Measurements from ENCODE around the gene PLEKHG4.

The PLEKHG4 gene

GRCh38 chr16:67326472-67327309 is 47.4 kb downstream of the PLEKHG4 start, which contains the start of the genes KCTD19 and LRRC36:
Gene KCTD19, minus strand, starts transcription at chr16:67326741. Its CDS starts 34 bp downstream, at chr16:67326707.
Gene LRRC36, plus strand, starts transcription at chr16:67326815. Its CDS starts 48 bp downstream, at chr16:67326863.
- TF ChIP-seq, protein P1, sequence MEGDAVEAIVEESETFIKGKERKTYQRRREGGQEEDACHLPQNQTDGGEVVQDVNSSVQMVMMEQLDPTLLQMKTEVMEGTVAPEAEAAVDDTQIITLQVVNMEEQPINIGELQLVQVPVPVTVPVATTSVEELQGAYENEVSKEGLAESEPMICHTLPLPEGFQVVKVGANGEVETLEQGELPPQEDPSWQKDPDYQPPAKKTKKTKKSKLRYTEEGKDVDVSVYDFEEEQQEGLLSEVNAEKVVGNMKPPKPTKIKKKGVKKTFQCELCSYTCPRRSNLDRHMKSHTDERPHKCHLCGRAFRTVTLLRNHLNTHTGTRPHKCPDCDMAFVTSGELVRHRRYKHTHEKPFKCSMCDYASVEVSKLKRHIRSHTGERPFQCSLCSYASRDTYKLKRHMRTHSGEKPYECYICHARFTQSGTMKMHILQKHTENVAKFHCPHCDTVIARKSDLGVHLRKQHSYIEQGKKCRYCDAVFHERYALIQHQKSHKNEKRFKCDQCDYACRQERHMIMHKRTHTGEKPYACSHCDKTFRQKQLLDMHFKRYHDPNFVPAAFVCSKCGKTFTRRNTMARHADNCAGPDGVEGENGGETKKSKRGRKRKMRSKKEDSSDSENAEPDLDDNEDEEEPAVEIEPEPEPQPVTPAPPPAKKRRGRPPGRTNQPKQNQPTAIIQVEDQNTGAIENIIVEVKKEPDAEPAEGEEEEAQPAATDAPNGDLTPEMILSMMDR (IDR thresholded peaks at IDR 0.05; ENCODE audit: low read depth, low read length, missing control alignments) = peak; percentile 54
- H3K4me3 ChIP-seq (ENCODE audit: low read depth, low read length) = peak within 1 kb of the TSS; percentile 49
- no peak for DNase-seq (ENCODE audit: low read depth)

DNA sequence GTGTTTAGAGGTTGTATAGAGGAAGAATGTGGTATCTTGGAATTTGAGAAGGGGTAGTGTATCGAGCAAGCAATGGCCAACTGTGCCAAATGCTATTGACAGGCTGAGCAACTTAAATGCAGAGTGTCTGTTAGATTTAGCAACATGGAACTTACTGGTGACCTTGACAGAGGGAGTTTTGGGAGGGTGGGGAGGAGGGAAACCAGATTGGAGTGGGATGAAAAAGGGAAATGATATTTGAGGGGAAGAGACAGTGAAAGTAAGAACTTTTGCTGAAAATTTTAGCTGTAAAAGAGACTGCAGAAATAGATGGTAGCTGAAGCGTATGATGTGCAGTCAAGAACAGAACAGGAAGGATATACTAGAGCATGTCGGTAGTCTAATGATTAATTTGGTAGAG is 48.4 kb downstream of the PLEKHG4 start:
- DNase-seq (ENCODE audit: low read depth) = no peak
- no peak overlapping the region for H3K4me3 ChIP-seq (ENCODE audit: low read depth, low read length)
- TF ChIP-seq, protein P1 (IDR thresholded peaks at IDR 0.05; ENCODE audit: low read depth, low read length, missing control alignments) = no peak

DNA sequence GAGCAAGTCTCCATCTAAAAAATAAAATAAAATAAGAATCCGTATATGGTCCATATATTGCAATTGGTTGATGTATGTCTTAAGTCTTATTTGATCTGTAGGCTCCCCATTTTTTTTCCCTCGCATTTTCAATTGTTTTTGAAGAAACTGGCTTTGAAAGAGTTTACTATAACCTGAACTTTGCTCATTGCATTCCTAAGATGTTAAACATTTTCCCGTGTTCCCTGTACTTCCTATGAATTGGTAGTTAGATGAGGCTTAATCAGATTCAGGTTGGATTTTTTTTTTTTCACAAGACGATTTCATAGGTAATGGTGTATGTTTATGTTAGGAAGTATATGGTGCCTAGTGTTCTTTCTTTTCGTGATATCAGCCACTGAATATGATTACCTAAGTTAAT is 50.6 kb downstream of the PLEKHG4 start:
- TF ChIP-seq, protein P1 (IDR thresholded peaks at IDR 0.05; ENCODE audit: low read depth, low read length, missing control alignments) = no peak
- DNase-seq (ENCODE audit: low read depth) = no peak
- H3K4me3 ChIP-seq (ENCODE audit: low read depth, low read length) = no peak overlapping the region

DNA sequence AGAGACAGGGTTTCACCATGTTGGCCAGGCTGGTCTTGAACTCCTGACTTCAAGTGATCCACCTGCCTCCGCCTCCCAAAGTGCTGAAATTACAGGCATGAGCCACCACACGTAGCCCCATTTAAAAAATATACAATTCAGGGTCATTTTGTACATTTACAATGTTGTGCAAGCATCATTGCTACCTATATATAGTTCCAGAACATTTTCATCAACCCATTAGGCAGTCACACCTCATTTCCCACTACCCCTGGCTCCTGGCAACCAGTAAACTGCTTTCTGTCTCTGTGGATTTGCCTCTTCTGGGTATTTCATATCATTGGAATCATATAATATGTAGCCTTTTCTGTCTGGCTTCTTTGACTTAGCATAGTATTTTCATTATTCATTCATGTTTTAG is 54.0 kb downstream of the PLEKHG4 start:
- no peak overlapping the region for H3K4me3 ChIP-seq (ENCODE audit: low read depth, low read length)
- TF ChIP-seq, protein P1 (IDR thresholded peaks at IDR 0.05; ENCODE audit: low read depth, low read length, missing control alignments) = no peak
- DNase-seq (ENCODE audit: low read depth) = no peak

DNA sequence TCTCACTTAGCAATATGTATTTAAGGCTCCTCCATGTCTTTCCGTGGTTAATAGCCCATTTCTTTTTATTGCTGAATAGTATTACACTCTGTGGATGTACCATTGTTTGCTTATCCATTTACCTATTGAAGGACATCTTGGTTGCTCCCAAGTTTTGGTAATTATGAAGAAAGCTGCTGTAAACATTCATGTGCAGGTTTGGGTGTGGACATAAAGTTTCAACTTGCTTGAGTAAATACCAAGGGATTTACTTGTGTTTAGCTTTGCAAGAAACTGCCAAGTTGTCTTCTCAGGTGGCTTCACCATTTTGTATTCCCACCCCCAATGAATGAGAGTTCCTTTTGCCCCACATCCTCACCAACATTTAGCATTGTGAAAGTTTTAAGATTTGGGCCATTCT is 56.8 kb downstream of the PLEKHG4 start:
- TF ChIP-seq, protein P1 (IDR thresholded peaks at IDR 0.05; ENCODE audit: low read depth, low read length, missing control alignments) = no peak
- no peak for DNase-seq (ENCODE audit: low read depth)
- no peak overlapping the region for H3K4me3 ChIP-seq (ENCODE audit: low read depth, low read length)

DNA sequence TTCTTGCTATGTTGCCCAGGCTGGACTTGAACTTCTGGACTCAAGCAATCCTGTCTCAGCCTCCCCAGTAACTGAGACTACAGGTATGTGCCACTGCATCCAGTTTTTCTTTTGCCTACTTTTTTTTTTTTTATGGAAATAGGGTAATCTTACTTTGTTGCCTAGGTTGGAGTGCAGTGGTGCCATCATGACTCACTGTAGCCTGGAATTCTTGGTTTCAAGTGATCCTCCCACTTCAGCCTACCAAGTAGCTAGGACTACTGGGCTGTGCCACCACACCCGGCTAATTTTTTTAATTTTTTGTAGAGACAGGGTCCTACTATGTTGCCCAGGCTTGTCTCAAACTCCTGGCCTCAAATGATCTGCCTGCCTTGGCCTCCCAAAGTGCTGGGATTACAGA is 57.3 kb downstream of the PLEKHG4 start:
- TF ChIP-seq, protein P1 (IDR thresholded peaks at IDR 0.05; ENCODE audit: low read depth, low read length, missing control alignments) = no peak
- no peak overlapping the region for H3K4me3 ChIP-seq (ENCODE audit: low read depth, low read length)

More for the DNA sequence above, 57.3 kb downstream of the PLEKHG4 start:
- DNase-seq (ENCODE audit: low read depth) = no peak
